Spleen (tissue), 7 donors: Measurements from ENCODE around the gene CRPPA.

Experiments used
- POLR2A ChIP-seq, 3 donors: fragments of 450-650 bp; IDR thresholded peaks; one replicate each; pipeline ENCODE4 v1.5.1; 2017; ENCODE audit warnings: antibody characterized with exemption in 3 of 3, mild to moderate bottlenecking in 1 of 3
- POLR2AphosphoS5 ChIP-seq, 3 donors: sonication (generic); formaldehyde crosslinking; IDR thresholded peaks; one replicate each; pipeline ENCODE4 v1.5.1; 2017; ENCODE audit warnings: antibody characterized with exemption in 3 of 3
- TF ChIP-seq, protein P1 (sequence below), 11 experiments: fragments of 200-600 bp in 7 of 11; fragments of 450-650 bp in 4 of 11; sonication (generic) in 4 of 11; IDR thresholded peaks in 8 of 11; conservative IDR thresholded peaks in 3 of 11; 1 replicate in 7 of 11; 2 replicates in 4 of 11; pipeline versions ENCODE4 v1.4.0 to v1.8.0; 2016 to 2021; ENCODE audit warnings: antibody characterized with exemption in 11 of 11, inconsistent platforms in 4 of 11, mild to moderate bottlenecking in 1 of 11
- donor health status: DM: no; HTN: no; CAD: no; lungs with moderate emphysema.
- donor health status: DM: no; HTN: no; CAD: no.
- donor health status: DM: no; HTN: no; CAD: no.

DNA sequence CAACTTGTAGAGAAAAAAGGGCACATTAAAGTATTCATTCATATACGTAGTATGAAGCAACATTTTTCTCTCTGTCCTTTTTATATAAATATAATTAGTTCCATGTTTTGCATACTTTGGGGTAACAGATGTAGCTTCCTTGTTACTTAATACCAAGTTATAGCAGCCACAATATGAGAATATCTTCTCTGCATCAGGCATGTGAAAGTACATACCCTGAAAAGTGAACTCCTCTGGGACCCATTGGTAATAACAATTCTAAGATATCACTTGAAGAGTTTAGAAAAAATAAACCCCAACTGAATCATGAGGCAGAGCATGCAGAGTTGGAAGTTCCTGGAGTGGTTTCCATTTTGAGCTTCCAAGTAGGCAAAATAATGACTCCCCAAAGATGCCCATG lies 2.4 kb upstream of the CRPPA start:
- TF ChIP-seq, protein P1, sequence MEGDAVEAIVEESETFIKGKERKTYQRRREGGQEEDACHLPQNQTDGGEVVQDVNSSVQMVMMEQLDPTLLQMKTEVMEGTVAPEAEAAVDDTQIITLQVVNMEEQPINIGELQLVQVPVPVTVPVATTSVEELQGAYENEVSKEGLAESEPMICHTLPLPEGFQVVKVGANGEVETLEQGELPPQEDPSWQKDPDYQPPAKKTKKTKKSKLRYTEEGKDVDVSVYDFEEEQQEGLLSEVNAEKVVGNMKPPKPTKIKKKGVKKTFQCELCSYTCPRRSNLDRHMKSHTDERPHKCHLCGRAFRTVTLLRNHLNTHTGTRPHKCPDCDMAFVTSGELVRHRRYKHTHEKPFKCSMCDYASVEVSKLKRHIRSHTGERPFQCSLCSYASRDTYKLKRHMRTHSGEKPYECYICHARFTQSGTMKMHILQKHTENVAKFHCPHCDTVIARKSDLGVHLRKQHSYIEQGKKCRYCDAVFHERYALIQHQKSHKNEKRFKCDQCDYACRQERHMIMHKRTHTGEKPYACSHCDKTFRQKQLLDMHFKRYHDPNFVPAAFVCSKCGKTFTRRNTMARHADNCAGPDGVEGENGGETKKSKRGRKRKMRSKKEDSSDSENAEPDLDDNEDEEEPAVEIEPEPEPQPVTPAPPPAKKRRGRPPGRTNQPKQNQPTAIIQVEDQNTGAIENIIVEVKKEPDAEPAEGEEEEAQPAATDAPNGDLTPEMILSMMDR (IDR thresholded peaks at IDR 0.05 in 8 of 11, conservative IDR thresholded peaks at IDR 0.05 in 3 of 11), result no peak
- TF ChIP-seq POLR2AphosphoS5 (IDR thresholded peaks at IDR 0.05), result no peak
- TF ChIP-seq POLR2A (IDR thresholded peaks at IDR 0.05), result no peak
